HL-60 (cell line): Measurements from ENCODE around the gene BANF2.

Source experiments
- DNase-seq, 2 experiments: peaks; one replicate each; pipeline ENCODE4 v3.0.0-alpha.2; 2010 to 2020; ENCODE audit warnings: low read depth in 1 of 2, low spot score in 1 of 2
- H3K27ac ChIP-seq: fragments of 250-450 bp; sonication (Bioruptor Pico); replicated peaks from 2 replicates; pipeline ENCODE4 v1.5.1; 2020; ENCODE audit warnings: mild to moderate bottlenecking, moderate library complexity
- H3K27me3 ChIP-seq: fragments of 250-450 bp; sonication (Bioruptor Pico); 2 replicates; pipeline ENCODE4 v1.5.1; 2021; ENCODE audit warnings: mild to moderate bottlenecking, moderate library complexity; ENCODE audit not compliant: insufficient read depth, poor library complexity, severe bottlenecking
- H3K4me3 ChIP-seq: replicated peaks from 2 replicates; pipeline ENCODE4 v1.5.1; 2011; ENCODE audit warnings: mild to moderate bottlenecking, control low read depth, low read length; ENCODE audit not compliant: insufficient read depth
- CTCF ChIP-seq: IDR thresholded peaks from one replicate; pipeline ENCODE4 v1.5.1; 2011; ENCODE audit warnings: low read length, control low read depth, inconsistent platforms; ENCODE audit not compliant: insufficient read depth
- GABPA ChIP-seq: IDR thresholded peaks from 2 replicates; pipeline ENCODE4 v1.6.1; 2012; ENCODE audit warnings: low read depth
- POLR2AphosphoS5 ChIP-seq: IDR thresholded peaks from 2 replicates; pipeline ENCODE4 v1.6.1; 2012; ENCODE audit warnings: low read depth
- REST ChIP-seq: IDR thresholded peaks from 2 replicates; pipeline ENCODE4 v1.6.1; 2012; ENCODE audit warnings: low read depth; ENCODE audit not compliant: insufficient replicate concordance
- SPI1 ChIP-seq: IDR thresholded peaks from 2 replicates; pipeline ENCODE4 v1.6.1; 2012; ENCODE audit warnings: low read depth, mild to moderate bottlenecking, borderline replicate concordance

The BANF2 gene

GRCh38 chr20:17659801-17660200 lies 40.0 kb upstream of the BANF2 start:
- H3K4me3 ChIP-seq = no peak overlapping the region
- no peak overlapping the region for H3K27ac ChIP-seq
- H3K27me3 ChIP-seq = no peaks in the 10 kb centered on the region
- no peak for DNase-seq
- TF ChIP-seq SPI1 (no peak), REST (no peak), GABPA (no peak), CTCF (no peak), POLR2AphosphoS5 (no peak)

GRCh38 chr20:17660667-17661066 lies 39.1 kb upstream of the BANF2 start:
- TF ChIP-seq CTCF (no peak), POLR2AphosphoS5 (no peak), GABPA (no peak), REST (no peak), SPI1 (no peak)
- no peak overlapping the region for H3K27ac ChIP-seq
- no peak overlapping the region for H3K4me3 ChIP-seq
- no peaks in the 10 kb centered on the region for H3K27me3 ChIP-seq
- no peak for DNase-seq

GRCh38 chr20:17661121-17661744 lies 38.5 kb upstream of the BANF2 start:
- Histone ChIP-seq H3K4me3 (no peak overlapping the region), H3K27ac (no peak overlapping the region), H3K27me3 (no peaks in the 10 kb centered on the region)
- no peak for TF ChIP-seq SPI1
- TF ChIP-seq POLR2AphosphoS5 = no peak
- no peak for TF ChIP-seq GABPA
- TF ChIP-seq REST = no peak
- no peak for TF ChIP-seq CTCF
- no peak for DNase-seq
